SK-N-SH treated with all-trans-retinoic acid at 6 μM for 48 hours (cell line): Measurements from ENCODE around the gene FAF2.

Source experiments
- ATAC-seq: fragments of 200-7000 bp; cut with Tn5 transposase; 3 replicates; pipeline ENCODE4 v1.9.1; 2020; ENCODE audit warnings: mild to moderate bottlenecking, moderate library complexity
- CREB5 ChIP-seq: fragments of 250-450 bp; sonication (Bioruptor Pico); IDR thresholded peaks from 2 replicates; pipeline ENCODE4 v1.5.1; 2020; ENCODE audit warnings: low read depth, mild to moderate bottlenecking, moderate library complexity
- CSRNP3 ChIP-seq: fragments of 250-450 bp; sonication (Bioruptor Pico); IDR thresholded peaks from 2 replicates; pipeline ENCODE4 v1.5.1; 2021; ENCODE audit warnings: mild to moderate bottlenecking, moderate library complexity
- ESRRG ChIP-seq: fragments of 250-450 bp; sonication (Bioruptor Pico); IDR thresholded peaks from 2 replicates; pipeline ENCODE4 v1.6.1; 2021; ENCODE audit warnings: mild to moderate bottlenecking
- GLIS3 ChIP-seq: fragments of 250-450 bp; sonication (Bioruptor Pico); IDR thresholded peaks from 2 replicates; pipeline ENCODE4 v1.5.0; 2020; ENCODE audit warnings: mild to moderate bottlenecking, moderate library complexity
- ISL1 ChIP-seq: fragments of 250-450 bp; sonication (Bioruptor Pico); IDR thresholded peaks from 2 replicates; pipeline ENCODE4 v2.1.2; 2022; ENCODE audit warnings: mild to moderate bottlenecking, moderate library complexity
- OSR1 ChIP-seq: fragments of 250-450 bp; sonication (Bioruptor Pico); IDR thresholded peaks from 2 replicates; pipeline ENCODE4 v1.8.0; 2022; ENCODE audit warnings: moderate library complexity, mild to moderate bottlenecking, inconsistent platforms
- PATZ1 ChIP-seq: fragments of 250-450 bp; sonication (Bioruptor Pico); IDR thresholded peaks from 2 replicates; pipeline ENCODE4 v1.8.0; 2020; ENCODE audit warnings: mild to moderate bottlenecking, moderate library complexity, borderline replicate concordance
- POU6F1 ChIP-seq: fragments of 250-450 bp; sonication (Bioruptor Pico); IDR thresholded peaks from 2 replicates; pipeline ENCODE4 v1.8.0; 2021; ENCODE audit warnings: low read depth, mild to moderate bottlenecking, moderate library complexity, borderline replicate concordance
- PPARA ChIP-seq: fragments of 250-450 bp; sonication (Bioruptor Pico); IDR thresholded peaks from 2 replicates; pipeline ENCODE4 v1.5.0; 2020; ENCODE audit warnings: mild to moderate bottlenecking, borderline replicate concordance
- SNAI2 ChIP-seq: fragments of 250-450 bp; sonication (Bioruptor Pico); IDR thresholded peaks from 2 replicates; pipeline ENCODE4 v1.5.0; 2020; ENCODE audit warnings: mild to moderate bottlenecking, moderate library complexity
- TCF4 ChIP-seq: fragments of 250-450 bp; sonication (Bioruptor Pico); IDR thresholded peaks from 2 replicates; pipeline ENCODE4 v1.8.0; 2021; ENCODE audit warnings: mild to moderate bottlenecking, moderate library complexity, borderline replicate concordance
- TOX ChIP-seq: fragments of 250-450 bp; sonication (Bioruptor Pico); IDR thresholded peaks from 2 replicates; pipeline ENCODE4 v1.8.0; 2021; ENCODE audit warnings: mild to moderate bottlenecking, moderate library complexity, borderline replicate concordance
- TSHZ2 ChIP-seq: fragments of 250-450 bp; sonication (Bioruptor Pico); IDR thresholded peaks from 2 replicates; pipeline ENCODE4 v1.5.0; 2020; ENCODE audit warnings: mild to moderate bottlenecking, moderate library complexity
- ZC3H10 ChIP-seq: fragments of 250-450 bp; sonication (Bioruptor Pico); IDR thresholded peaks from 2 replicates; pipeline ENCODE4 v1.5.1; 2021; ENCODE audit warnings: mild to moderate bottlenecking, moderate library complexity
- ZFP3 ChIP-seq: fragments of 250-450 bp; sonication (Bioruptor Pico); IDR thresholded peaks from 2 replicates; pipeline ENCODE4 v1.5.0; 2020; ENCODE audit warnings: mild to moderate bottlenecking, moderate library complexity
- ZFP30 ChIP-seq: fragments of 450-650 bp; formaldehyde crosslinking; IDR thresholded peaks from 2 replicates; pipeline ENCODE4 v1.5.0; 2022; ENCODE audit warnings: mild to moderate bottlenecking, moderate library complexity
- ZNF70 ChIP-seq: fragments of 450-650 bp; formaldehyde crosslinking; IDR thresholded peaks from 2 replicates; pipeline ENCODE4 v1.5.0; 2020; ENCODE audit warnings: mild to moderate bottlenecking, moderate library complexity
- ZNF8 ChIP-seq: fragments of 450-650 bp; formaldehyde crosslinking; IDR thresholded peaks from 2 replicates; pipeline ENCODE4 v1.5.0; 2020; ENCODE audit warnings: mild to moderate bottlenecking, moderate library complexity

Gene FAF2

GRCh38 chr5:176466245-176466871, 18.2 kb downstream of the FAF2 start:
- ATAC-seq, result peak; percentile 76
- no peak for TF ChIP-seq GLIS3 (CRISPR knock-in tag)
- no peak for TF ChIP-seq CSRNP3 (CRISPR knock-in tag)
- TF ChIP-seq PATZ1 (CRISPR knock-in tag), result no peak
- no peak for TF ChIP-seq ZC3H10 (CRISPR knock-in tag)
- peak; percentile 56; the same call in 1 of the 2 replicates for TF ChIP-seq ISL1

GRCh38 chr5:176469296-176469695, 21.1 kb downstream of the FAF2 start:
- no peak for ATAC-seq
- TF ChIP-seq PATZ1 (CRISPR knock-in tag) (no peak), ISL1 (peak; percentile 14; the same call in 1 of the 2 replicates)

- ATAC-seq, result no peak
Observed at GRCh38 chr5:176470539-176470938, 22.4 kb downstream of the FAF2 start.

GRCh38 chr5:176471098-176471497, 22.9 kb downstream of the FAF2 start:
- no peak for ATAC-seq
- TF ChIP-seq PPARA, result no peak
- TF ChIP-seq PATZ1 (CRISPR knock-in tag), result no peak
- no peak for TF ChIP-seq CREB5 (CRISPR knock-in tag)
- no peak for TF ChIP-seq ZNF70
- TF ChIP-seq ESRRG (CRISPR knock-in tag), result no peak
- TF ChIP-seq ISL1, result no peak
- TF ChIP-seq ZNF8 (CRISPR knock-in tag), result no peak
- no peak for TF ChIP-seq ZFP30 (CRISPR knock-in tag)
- no peak for TF ChIP-seq SNAI2 (CRISPR knock-in tag)
- TF ChIP-seq TCF4, result no peak
- TF ChIP-seq OSR1 (CRISPR knock-in tag), result no peak
- TF ChIP-seq TOX (CRISPR knock-in tag), result no peak

More at GRCh38 chr5:176470539-176470938, 22.4 kb downstream of the FAF2 start:
- TF ChIP-seq TSHZ2 (CRISPR knock-in tag) (no peak), OSR1 (CRISPR knock-in tag) (no peak), ESRRG (CRISPR knock-in tag) (no peak), ZFP3 (CRISPR knock-in tag) (no peak), POU6F1 (no peak), ZNF70 (no peak)
